SK-N-MC (cell line): Measurements from ENCODE around the gene KIDINS220.

Experiments used
- EZH2 ChIP-seq: fragments of 200-600 bp; sonication (generic); IDR thresholded peaks from one replicate; pipeline ENCODE4 v1.6.1; 2017; ENCODE audit warnings: antibody characterized with exemption
- FOXP2 ChIP-seq: optimal IDR thresholded peaks from 2 replicates; pipeline ENCODE3; 2011; ENCODE audit warnings: mild to moderate bottlenecking, moderate library complexity; ENCODE audit not compliant: insufficient read depth; ENCODE audit errors: extremely low read length, control extremely low read depth
- POLR2AphosphoS5 ChIP-seq: IDR thresholded peaks from 2 replicates; pipeline ENCODE4 v1.6.1; 2012; ENCODE audit warnings: mild to moderate bottlenecking, low read depth, low read length, borderline replicate concordance

DNA sequence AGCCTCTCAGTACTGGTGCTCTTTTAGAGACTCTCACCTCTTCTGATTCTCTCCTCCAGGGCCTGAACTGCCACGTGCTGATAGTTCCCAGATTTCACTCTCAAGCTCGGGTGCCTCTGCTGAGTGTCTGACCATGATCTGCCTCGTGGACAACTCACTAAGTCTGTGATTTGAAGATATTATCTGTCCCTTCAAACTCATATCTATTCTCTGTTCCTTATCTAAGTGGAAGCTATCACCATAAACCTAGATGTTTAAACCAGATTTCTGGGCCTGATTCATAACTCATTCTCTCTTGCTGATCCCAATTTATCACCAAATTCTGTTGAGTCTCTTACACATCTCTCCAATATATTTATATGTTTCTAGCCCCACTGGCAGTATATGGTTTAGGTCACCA is 29.9 kb upstream of the KIDINS220 start:
- TF ChIP-seq POLR2AphosphoS5 (no peak), EZH2 (no peak), FOXP2 (no peak)
